Measurements from ENCODE around the gene IFT81.

IFT81 gene

DNA sequence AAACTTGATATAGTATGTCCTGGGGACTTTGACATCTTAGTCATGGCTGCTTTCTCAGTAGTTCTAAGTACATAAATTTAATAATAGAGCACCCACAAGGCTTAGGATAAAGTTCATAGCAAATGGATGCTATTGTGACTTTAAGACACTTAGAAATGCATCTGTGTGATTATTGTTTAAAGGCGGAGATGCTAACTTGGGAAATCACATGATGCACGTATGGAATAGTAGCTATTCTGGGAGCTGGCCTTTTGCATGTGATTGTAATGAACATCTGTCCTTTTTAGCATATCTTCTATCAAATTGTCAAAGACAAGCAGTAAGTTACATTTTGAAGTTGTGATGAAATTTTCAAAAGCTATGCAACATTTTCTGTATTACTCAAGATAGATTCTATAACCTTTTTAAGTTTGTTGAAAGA, 110.2 kb downstream of the IFT81 start:
- no peak for TF ChIP-seq CTCF (IDR thresholded peaks at IDR 0.05; ENCODE audit: borderline replicate concordance, insufficient read depth, low read depth, low read length)

DNA sequence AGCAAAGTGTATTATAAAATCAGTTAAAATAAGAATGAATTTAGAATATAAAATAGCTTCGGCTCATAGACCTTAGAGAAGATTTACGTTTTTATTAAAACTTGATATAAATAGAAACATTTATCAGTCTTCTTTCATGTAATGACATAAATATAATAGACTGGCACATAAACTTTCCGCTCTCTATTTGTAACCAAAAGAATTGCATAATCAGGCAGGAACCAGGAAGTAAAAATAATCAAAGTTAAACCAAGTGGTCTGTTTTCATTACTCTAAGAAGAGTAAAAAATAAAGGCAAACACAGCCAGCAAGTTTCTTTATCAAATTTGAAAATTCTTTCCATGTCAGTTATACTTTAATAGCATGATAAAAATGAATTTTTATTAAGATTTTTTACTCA, 110.6 kb downstream of the IFT81 start:
- no peak overlapping the region for H3K4me3 ChIP-seq (ENCODE audit: low read depth, low read length)
- TF ChIP-seq CTCF (IDR thresholded peaks at IDR 0.05; ENCODE audit: borderline replicate concordance, insufficient read depth, low read depth, low read length) = no peak

More for the DNA sequence above, 110.2 kb downstream of the IFT81 start:
- no peak overlapping the region for H3K4me3 ChIP-seq (ENCODE audit: low read depth, low read length)

- TF ChIP-seq CTCF (IDR thresholded peaks at IDR 0.05; ENCODE audit: borderline replicate concordance, insufficient read depth, low read depth, low read length) = no peak
- H3K4me3 ChIP-seq (ENCODE audit: low read depth, low read length) = no peak overlapping the region
These were observed 111.2 kb downstream of the IFT81 start for GRCh38 chr12:110235383-110235782.

- TF ChIP-seq CTCF (IDR thresholded peaks at IDR 0.05; ENCODE audit: borderline replicate concordance, insufficient read depth, low read depth, low read length) = no peak
- no peak overlapping the region for H3K4me3 ChIP-seq (ENCODE audit: low read depth, low read length)
These were observed 119.1 kb downstream of the IFT81 start for GRCh38 chr12:110243227-110243626.

- no peak for TF ChIP-seq CTCF (IDR thresholded peaks at IDR 0.05; ENCODE audit: borderline replicate concordance, insufficient read depth, low read depth, low read length)
- H3K4me3 ChIP-seq (ENCODE audit: low read depth, low read length) = no peak overlapping the region
These were observed 120.2 kb downstream of the IFT81 start for GRCh38 chr12:110244372-110244771.

DNA sequence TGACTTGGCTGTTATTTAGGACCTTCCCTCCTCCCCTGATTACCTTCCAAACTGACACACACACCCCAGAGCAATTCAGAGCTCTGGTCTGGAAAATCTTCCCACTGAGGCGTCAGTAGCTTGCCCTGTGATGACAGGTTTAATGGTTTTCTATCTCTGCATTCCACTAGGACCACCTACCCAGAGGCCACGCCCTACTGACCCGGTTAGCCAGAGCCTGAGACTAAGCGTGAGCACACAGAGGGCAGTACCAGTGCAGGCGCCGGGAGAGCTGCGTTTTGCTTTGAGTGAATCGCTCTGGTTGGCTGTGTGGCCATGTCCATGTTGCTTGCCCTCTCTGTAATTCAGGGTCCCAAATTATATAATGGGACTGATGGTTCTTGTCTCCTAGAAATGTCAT, 120.7 kb downstream of the IFT81 start:
- H3K4me3 ChIP-seq (ENCODE audit: low read depth, low read length) = no peak overlapping the region
- no peak for TF ChIP-seq CTCF (IDR thresholded peaks at IDR 0.05; ENCODE audit: borderline replicate concordance, insufficient read depth, low read depth, low read length)

- no peak overlapping the region for H3K4me3 ChIP-seq (ENCODE audit: low read depth, low read length)
- TF ChIP-seq CTCF (IDR thresholded peaks at IDR 0.05; ENCODE audit: borderline replicate concordance, insufficient read depth, low read depth, low read length) = peak; percentile 84
These were observed 121.2 kb downstream of the IFT81 start for GRCh38 chr12:110245369-110245772.
